Measurements from ENCODE around the gene CBS.
"Not testable (repeated sequence)": the region's sequence is repeated elsewhere in the genome, so short reads cannot be mapped to it uniquely, and the experiment has no call there.

GRCh38 chr21:43045165-43045875, 30.3 kb downstream of the CBS start:
- TF ChIP-seq, protein P1, sequence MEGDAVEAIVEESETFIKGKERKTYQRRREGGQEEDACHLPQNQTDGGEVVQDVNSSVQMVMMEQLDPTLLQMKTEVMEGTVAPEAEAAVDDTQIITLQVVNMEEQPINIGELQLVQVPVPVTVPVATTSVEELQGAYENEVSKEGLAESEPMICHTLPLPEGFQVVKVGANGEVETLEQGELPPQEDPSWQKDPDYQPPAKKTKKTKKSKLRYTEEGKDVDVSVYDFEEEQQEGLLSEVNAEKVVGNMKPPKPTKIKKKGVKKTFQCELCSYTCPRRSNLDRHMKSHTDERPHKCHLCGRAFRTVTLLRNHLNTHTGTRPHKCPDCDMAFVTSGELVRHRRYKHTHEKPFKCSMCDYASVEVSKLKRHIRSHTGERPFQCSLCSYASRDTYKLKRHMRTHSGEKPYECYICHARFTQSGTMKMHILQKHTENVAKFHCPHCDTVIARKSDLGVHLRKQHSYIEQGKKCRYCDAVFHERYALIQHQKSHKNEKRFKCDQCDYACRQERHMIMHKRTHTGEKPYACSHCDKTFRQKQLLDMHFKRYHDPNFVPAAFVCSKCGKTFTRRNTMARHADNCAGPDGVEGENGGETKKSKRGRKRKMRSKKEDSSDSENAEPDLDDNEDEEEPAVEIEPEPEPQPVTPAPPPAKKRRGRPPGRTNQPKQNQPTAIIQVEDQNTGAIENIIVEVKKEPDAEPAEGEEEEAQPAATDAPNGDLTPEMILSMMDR (IDR thresholded peaks at IDR 0.05), result not testable (repeated sequence)
- not testable (repeated sequence) for TF ChIP-seq POLR2A (IDR thresholded peaks at IDR 0.05)

All from heart left ventricle (tissue), 13 donors.